Left ventricle myocardium superior (tissue), 1 donor: ENCODE results near the gene ADCY2. TPM values are rescaled to one million over a fixed set of nuclear protein-coding genes. Genes with fewer than 3 reads are reported as not detected.
"Not testable (repeated sequence)": the region's sequence is repeated elsewhere in the genome, so short reads cannot be mapped to it uniquely, and the experiment has no call there.

ENCODE experiments used
- ATAC-seq: fragments of 200-7000 bp; cut with Tn5 transposase; one replicate; pipeline ENCODE4 v1.9.1; 2020; ENCODE audit warnings: mild to moderate bottlenecking, moderate library complexity
- DNase-seq: peaks from one replicate; pipeline ENCODE4 v3.0.0-alpha.2; 2020
- intact Hi-C: fragments of 100-400 bp; cut with micrococcal nuclease; formaldehyde crosslinking; loops from one replicate; pipeline ENCODE4 v1.11.0; 2022
- total RNA-seq: library from RNA; stranded (reverse); fragmentation: NEBNext Ultra II Directional; extraction: Animal tissue kit (Norgen Biotek cat#: 25700); gene quantifications from one replicate; pipeline ENCODE4 v1.2.1, GENCODE V29; 2021
- donor health status: DM: no; HTN: yes; CAD: no; lungs with severe emphysema.

Gene ADCY2
- total RNA-seq, 1 donor from 2014 or later: 0.17 TPM

GRCh38 chr5:7393921-7394799 is 1.8 kb upstream of the ADCY2 start:
- ATAC-seq (no peak), DNase-seq (no peak)
- intact Hi-C loops: no loop called here

GRCh38 chr5:7394889-7395431 is 978 bp upstream of the ADCY2 start:
- ATAC-seq (peak; percentile 23), DNase-seq (no peak)
- intact Hi-C loops: no loop called here

GRCh38 chr5:7395432-7395946 is 449 bp upstream of the ADCY2 start:
- ATAC-seq: no peak
- intact Hi-C loops: no loop called here
- no peak for DNase-seq

- intact Hi-C loops: no loop called here
- DNase-seq: no peak
- peak; percentile 19 for ATAC-seq
Observed at GRCh38 chr5:7396713-7397454, 946 bp downstream of the ADCY2 start.

GRCh38 chr5:7397937-7398336 is 2.0 kb downstream of the ADCY2 start:
- DNase-seq: no peak
- ATAC-seq: no peak
- intact Hi-C loops: no loop called here

- no peak for ATAC-seq
- intact Hi-C loops: no loop called here
- DNase-seq: no peak
Observed at GRCh38 chr5:7398596-7399280, 2.8 kb downstream of the ADCY2 start.

- DNase-seq (no peak), ATAC-seq (no peak)
- intact Hi-C loops: no loop called here
Observed at GRCh38 chr5:7405277-7405676, 9.3 kb downstream of the ADCY2 start.

- intact Hi-C loops: no loop called here
- DNase-seq: no peak
- no peak for ATAC-seq
Observed at GRCh38 chr5:7410936-7411511, 15.1 kb downstream of the ADCY2 start.

- no peak for ATAC-seq
- intact Hi-C loops: no loop called here
- DNase-seq: no peak
Observed at GRCh38 chr5:7412409-7412808, 16.5 kb downstream of the ADCY2 start.

- no peak for ATAC-seq
- intact Hi-C loops: no loop called here
- no peak for DNase-seq
Observed at GRCh38 chr5:7415123-7415522, 19.2 kb downstream of the ADCY2 start.

GRCh38 chr5:7415587-7416535 is 19.9 kb downstream of the ADCY2 start:
- DNase-seq: no peak
- intact Hi-C loops: no loop called here
- ATAC-seq: no peak

- intact Hi-C loops: no loop called here
- ATAC-seq (no peak), DNase-seq (no peak)
Observed at GRCh38 chr5:7418276-7418675, 22.3 kb downstream of the ADCY2 start.

- DNase-seq (no peak), ATAC-seq (no peak)
- intact Hi-C loops: no loop called here
Observed at GRCh38 chr5:7419367-7419766, 23.4 kb downstream of the ADCY2 start.

- ATAC-seq (no peak), DNase-seq (no peak)
- intact Hi-C loops: no loop called here
Observed at GRCh38 chr5:7419846-7420245, 23.9 kb downstream of the ADCY2 start.

- DNase-seq (no peak), ATAC-seq (no peak)
- intact Hi-C loops: no loop called here
Observed at GRCh38 chr5:7420510-7421280, 24.8 kb downstream of the ADCY2 start.

- ATAC-seq (no peak), DNase-seq (no peak)
- intact Hi-C loops: no loop called here
Observed at GRCh38 chr5:7422316-7423106, 26.6 kb downstream of the ADCY2 start.

- ATAC-seq, intact Hi-C loops, DNase-seq: not testable (repeated sequence)
Observed at GRCh38 chr5:7423231-7423630, 27.3 kb downstream of the ADCY2 start.
